ENCODE measurements around the gene ENPP1. TPM values are rescaled to one million over a fixed set of nuclear protein-coding genes. Genes with fewer than 3 reads are reported as not detected.
"Not testable (repeated sequence)": the region's sequence is repeated elsewhere in the genome, so short reads cannot be mapped to it uniquely, and the experiment has no call there.

Gene ENPP1
- total and polyA plus RNA-seq, 2 of the 4 experiments (the other 2 are of a cell fraction), result 10.9 to 38.9 TPM

GRCh38 chr6:131903734-131904133, 95.9 kb downstream of the ENPP1 start:
- intact Hi-C loops (cut with micrococcal nuclease); DNase-seq; H3K27me3 ChIP-seq (ENCODE audit: control insufficient read depth, insufficient read depth, low read length); H3K27ac ChIP-seq (ENCODE audit: insufficient read depth, low read length); H3K4ac ChIP-seq (ENCODE audit: low read depth, low read length); H2BK15ac ChIP-seq (ENCODE audit: low read depth, low read length); BruUV-seq (replicated peaks); H2BK5ac ChIP-seq (ENCODE audit: low read depth, low read length, poor library complexity, severe bottlenecking); H3K36me3 ChIP-seq (ENCODE audit: control insufficient read depth, insufficient read depth, low read length); H3K9ac ChIP-seq (ENCODE audit: low read depth, low read length); dilution Hi-C loops (cut with HindIII; ENCODE audit: low sequenced_read_pairs, unreplicated experiment); in situ Hi-C loops (cut with MboI; ENCODE audit: low sequenced_read_pairs); H2AK5ac ChIP-seq (ENCODE audit: low read depth, low read length); H3K18ac ChIP-seq (ENCODE audit: low read depth, low read length); H3K4me3 ChIP-seq (ENCODE audit: insufficient read depth, low read depth, low read length); H2BK20ac ChIP-seq (ENCODE audit: low read depth, low read length); H3K4me1 ChIP-seq (ENCODE audit: control insufficient read depth, insufficient read depth, low read length); ATAC-seq (ENCODE audit: low read depth); H2BK120ac ChIP-seq (ENCODE audit: low read depth, low read length); H4K20me1 ChIP-seq (ENCODE audit: insufficient read depth, low read length); H3K4me2 ChIP-seq (ENCODE audit: low read depth, low read length); CTCF ChIA-PET; H4K8ac ChIP-seq (ENCODE audit: low read depth in 2 of 2, low read length in 2 of 2); H2AFZ ChIP-seq (replicated peaks; ENCODE audit: low read length, poor library complexity); POLR2A ChIA-PET (ENCODE audit: unreplicated experiment); H3K9me1 ChIP-seq (ENCODE audit: insufficient read depth, low read length); H3K79me1 ChIP-seq (ENCODE audit: low read depth in 1 of 2, low read length in 2 of 2); H4K5ac ChIP-seq (ENCODE audit: low read depth, low read length); H3K14ac ChIP-seq (replicated peaks; ENCODE audit: low read depth, low read length); H4K91ac ChIP-seq (ENCODE audit: insufficient read depth, low read depth, low read length); H3K56ac ChIP-seq (ENCODE audit: extremely low read depth, insufficient read depth, low read length); H3K23ac ChIP-seq (ENCODE audit: low read depth, low read length); H3K9me3 ChIP-seq (ENCODE audit: control insufficient read depth, insufficient read depth, low read length); H2AK9ac ChIP-seq (replicated peaks; ENCODE audit: low read depth, low read length, poor library complexity): not testable (repeated sequence)
- 100% methylated on average over 1 of the region's 12 CpGs; no CpG with 5 or more reads in 1 of the 2 experiments for WGBS, 2 experiments (ENCODE audit: extremely low coverage in 2 of 2, insufficient read length in 1 of 2)

GRCh38 chr6:131908787-131909186, 101.0 kb downstream of the ENPP1 start:
- H3K56ac ChIP-seq (ENCODE audit: extremely low read depth, insufficient read depth, low read length); H3K27ac ChIP-seq (ENCODE audit: insufficient read depth, low read length); H4K5ac ChIP-seq (ENCODE audit: low read depth, low read length); H2AFZ ChIP-seq (replicated peaks; ENCODE audit: low read length, poor library complexity); H3K9me3 ChIP-seq (ENCODE audit: control insufficient read depth, insufficient read depth, low read length); H3K9me1 ChIP-seq (ENCODE audit: insufficient read depth, low read length); H3K4ac ChIP-seq (ENCODE audit: low read depth, low read length); H2BK5ac ChIP-seq (ENCODE audit: low read depth, low read length, poor library complexity, severe bottlenecking); H3K36me3 ChIP-seq (ENCODE audit: control insufficient read depth, insufficient read depth, low read length); H2BK15ac ChIP-seq (ENCODE audit: low read depth, low read length); DNase-seq; H2AK5ac ChIP-seq (ENCODE audit: low read depth, low read length); H3K9ac ChIP-seq (ENCODE audit: low read depth, low read length); in situ Hi-C loops (cut with MboI; ENCODE audit: low sequenced_read_pairs); H3K4me3 ChIP-seq (ENCODE audit: insufficient read depth, low read depth, low read length); H3K14ac ChIP-seq (replicated peaks; ENCODE audit: low read depth, low read length); H2BK120ac ChIP-seq (ENCODE audit: low read depth, low read length); H3K79me1 ChIP-seq (ENCODE audit: low read depth in 1 of 2, low read length in 2 of 2); H3K27me3 ChIP-seq (ENCODE audit: control insufficient read depth, insufficient read depth, low read length); intact Hi-C loops (cut with micrococcal nuclease); H3K4me2 ChIP-seq (ENCODE audit: low read depth, low read length); ATAC-seq (ENCODE audit: low read depth); H4K20me1 ChIP-seq (ENCODE audit: insufficient read depth, low read length); H3K18ac ChIP-seq (ENCODE audit: low read depth, low read length); H2AK9ac ChIP-seq (replicated peaks; ENCODE audit: low read depth, low read length, poor library complexity); H3K4me1 ChIP-seq (ENCODE audit: control insufficient read depth, insufficient read depth, low read length); POLR2A ChIA-PET (ENCODE audit: unreplicated experiment); H2BK20ac ChIP-seq (ENCODE audit: low read depth, low read length); H4K8ac ChIP-seq (ENCODE audit: low read depth in 2 of 2, low read length in 2 of 2); H3K23ac ChIP-seq (ENCODE audit: low read depth, low read length); dilution Hi-C loops (cut with HindIII; ENCODE audit: low sequenced_read_pairs, unreplicated experiment); H4K91ac ChIP-seq (ENCODE audit: insufficient read depth, low read depth, low read length); BruUV-seq (replicated peaks): not testable (repeated sequence)
- CTCF ChIA-PET, result interaction anchor here (1.5 kb wide), 1 partner anchor 213 kb away, joined by 6 read pairs; no protein-coding TSS in a partner anchor
- no CpG with 5 or more reads among the region's 3 CpGs for WGBS, 2 experiments (ENCODE audit: extremely low coverage in 2 of 2, insufficient read length in 1 of 2)

All from IMR-90 (cell line).